Measurements from ENCODE around the gene MAST3. TPM values are rescaled to one million over a fixed set of nuclear protein-coding genes. Genes with fewer than 3 reads are reported as not detected.

The MAST3 gene
- polyA plus RNA-seq, 1 donor from 2014 or later: 2.3 TPM

DNA sequence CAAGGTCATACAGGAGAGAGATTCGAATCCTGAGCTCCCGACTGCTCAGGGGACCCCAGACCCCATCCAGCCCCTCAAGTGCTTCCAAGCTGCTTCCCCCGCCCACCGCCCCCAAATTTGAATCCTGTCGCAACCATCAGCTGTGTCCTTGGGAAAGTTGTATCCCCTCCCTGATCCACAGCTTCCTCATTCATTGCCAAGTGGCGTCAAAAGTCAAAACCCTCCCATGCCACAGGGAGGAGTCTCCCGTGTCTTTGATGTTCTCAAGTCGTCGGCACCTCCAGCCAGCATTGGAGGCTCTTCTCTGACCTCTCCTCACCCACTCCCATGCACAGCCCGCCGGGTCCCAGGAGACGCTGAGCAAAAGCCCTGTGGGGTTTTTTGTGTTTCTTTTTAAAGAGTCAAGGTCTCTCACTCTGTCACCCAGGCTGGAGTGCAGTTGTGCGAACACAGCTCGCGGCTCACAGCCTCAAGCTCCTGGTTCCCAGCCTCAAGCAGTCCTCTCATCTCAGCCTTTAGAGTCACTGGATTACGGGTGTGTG, 73.2 kb downstream of the MAST3 start:
- Histone ChIP-seq H4K20me1 (ENCODE audit: insufficient read depth) (no peaks in the 10 kb centered on the region), H3K27me3 (ENCODE audit: insufficient read depth, low read depth, low read length) (peaks cover 24% of the 10 kb centered on the region), H3K36me3 (ENCODE audit: insufficient read depth, low read length) (no peaks in the 10 kb centered on the region), H3K27ac (ENCODE audit: low read length) (no peak overlapping the region), H3K9me2 (ENCODE audit: insufficient read depth, low read length) (no peaks in the 10 kb centered on the region), H2AFZ (ENCODE audit: low read depth, low read length) (no peak overlapping the region), H3K9ac (ENCODE audit: low read length) (no peak overlapping the region), H3K79me2 (replicated peaks; ENCODE audit: insufficient read depth, low read length) (no peaks in the 10 kb centered on the region), H3F3A (ENCODE audit: insufficient read depth, low read length, poor library complexity, severe bottlenecking) (no peaks in the 10 kb centered on the region), H3K4me2 (ENCODE audit: low read length) (no peak overlapping the region), H3K4me3 (ENCODE audit: low read length) (no peak overlapping the region), H3K9me3 (ENCODE audit: low read length) (no peaks in the 10 kb centered on the region)
- TF ChIP-seq, protein P1, sequence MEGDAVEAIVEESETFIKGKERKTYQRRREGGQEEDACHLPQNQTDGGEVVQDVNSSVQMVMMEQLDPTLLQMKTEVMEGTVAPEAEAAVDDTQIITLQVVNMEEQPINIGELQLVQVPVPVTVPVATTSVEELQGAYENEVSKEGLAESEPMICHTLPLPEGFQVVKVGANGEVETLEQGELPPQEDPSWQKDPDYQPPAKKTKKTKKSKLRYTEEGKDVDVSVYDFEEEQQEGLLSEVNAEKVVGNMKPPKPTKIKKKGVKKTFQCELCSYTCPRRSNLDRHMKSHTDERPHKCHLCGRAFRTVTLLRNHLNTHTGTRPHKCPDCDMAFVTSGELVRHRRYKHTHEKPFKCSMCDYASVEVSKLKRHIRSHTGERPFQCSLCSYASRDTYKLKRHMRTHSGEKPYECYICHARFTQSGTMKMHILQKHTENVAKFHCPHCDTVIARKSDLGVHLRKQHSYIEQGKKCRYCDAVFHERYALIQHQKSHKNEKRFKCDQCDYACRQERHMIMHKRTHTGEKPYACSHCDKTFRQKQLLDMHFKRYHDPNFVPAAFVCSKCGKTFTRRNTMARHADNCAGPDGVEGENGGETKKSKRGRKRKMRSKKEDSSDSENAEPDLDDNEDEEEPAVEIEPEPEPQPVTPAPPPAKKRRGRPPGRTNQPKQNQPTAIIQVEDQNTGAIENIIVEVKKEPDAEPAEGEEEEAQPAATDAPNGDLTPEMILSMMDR (IDR thresholded peaks at IDR 0.05; ENCODE audit: poor library complexity, severe bottlenecking): no peak
- TF ChIP-seq TAF1 (IDR thresholded peaks at IDR 0.05; ENCODE audit: low read depth): no peak
- TF ChIP-seq, protein P2, sequence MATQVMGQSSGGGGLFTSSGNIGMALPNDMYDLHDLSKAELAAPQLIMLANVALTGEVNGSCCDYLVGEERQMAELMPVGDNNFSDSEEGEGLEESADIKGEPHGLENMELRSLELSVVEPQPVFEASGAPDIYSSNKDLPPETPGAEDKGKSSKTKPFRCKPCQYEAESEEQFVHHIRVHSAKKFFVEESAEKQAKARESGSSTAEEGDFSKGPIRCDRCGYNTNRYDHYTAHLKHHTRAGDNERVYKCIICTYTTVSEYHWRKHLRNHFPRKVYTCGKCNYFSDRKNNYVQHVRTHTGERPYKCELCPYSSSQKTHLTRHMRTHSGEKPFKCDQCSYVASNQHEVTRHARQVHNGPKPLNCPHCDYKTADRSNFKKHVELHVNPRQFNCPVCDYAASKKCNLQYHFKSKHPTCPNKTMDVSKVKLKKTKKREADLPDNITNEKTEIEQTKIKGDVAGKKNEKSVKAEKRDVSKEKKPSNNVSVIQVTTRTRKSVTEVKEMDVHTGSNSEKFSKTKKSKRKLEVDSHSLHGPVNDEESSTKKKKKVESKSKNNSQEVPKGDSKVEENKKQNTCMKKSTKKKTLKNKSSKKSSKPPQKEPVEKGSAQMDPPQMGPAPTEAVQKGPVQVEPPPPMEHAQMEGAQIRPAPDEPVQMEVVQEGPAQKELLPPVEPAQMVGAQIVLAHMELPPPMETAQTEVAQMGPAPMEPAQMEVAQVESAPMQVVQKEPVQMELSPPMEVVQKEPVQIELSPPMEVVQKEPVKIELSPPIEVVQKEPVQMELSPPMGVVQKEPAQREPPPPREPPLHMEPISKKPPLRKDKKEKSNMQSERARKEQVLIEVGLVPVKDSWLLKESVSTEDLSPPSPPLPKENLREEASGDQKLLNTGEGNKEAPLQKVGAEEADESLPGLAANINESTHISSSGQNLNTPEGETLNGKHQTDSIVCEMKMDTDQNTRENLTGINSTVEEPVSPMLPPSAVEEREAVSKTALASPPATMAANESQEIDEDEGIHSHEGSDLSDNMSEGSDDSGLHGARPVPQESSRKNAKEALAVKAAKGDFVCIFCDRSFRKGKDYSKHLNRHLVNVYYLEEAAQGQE (IDR thresholded peaks at IDR 0.05; ENCODE audit: borderline replicate concordance): no peak
- TF ChIP-seq EZH2 (IDR thresholded peaks at IDR 0.05; ENCODE audit: borderline replicate concordance, insufficient read depth, low read length, poor library complexity, severe bottlenecking): no peak
- TF ChIP-seq SMC3 (conservative IDR thresholded peaks at IDR 0.05; ENCODE audit: poor library complexity): no peak
- TF ChIP-seq EP300 (conservative IDR thresholded peaks at IDR 0.05; ENCODE audit: poor library complexity, severe bottlenecking): no peak
- TF ChIP-seq RAD21 (conservative IDR thresholded peaks at IDR 0.05): no peak
- no peak for TF ChIP-seq POLR2AphosphoS5 (IDR thresholded peaks at IDR 0.05)
- no peak for TF ChIP-seq MXI1 (conservative IDR thresholded peaks at IDR 0.05; ENCODE audit: poor library complexity, severe bottlenecking)

DNA sequence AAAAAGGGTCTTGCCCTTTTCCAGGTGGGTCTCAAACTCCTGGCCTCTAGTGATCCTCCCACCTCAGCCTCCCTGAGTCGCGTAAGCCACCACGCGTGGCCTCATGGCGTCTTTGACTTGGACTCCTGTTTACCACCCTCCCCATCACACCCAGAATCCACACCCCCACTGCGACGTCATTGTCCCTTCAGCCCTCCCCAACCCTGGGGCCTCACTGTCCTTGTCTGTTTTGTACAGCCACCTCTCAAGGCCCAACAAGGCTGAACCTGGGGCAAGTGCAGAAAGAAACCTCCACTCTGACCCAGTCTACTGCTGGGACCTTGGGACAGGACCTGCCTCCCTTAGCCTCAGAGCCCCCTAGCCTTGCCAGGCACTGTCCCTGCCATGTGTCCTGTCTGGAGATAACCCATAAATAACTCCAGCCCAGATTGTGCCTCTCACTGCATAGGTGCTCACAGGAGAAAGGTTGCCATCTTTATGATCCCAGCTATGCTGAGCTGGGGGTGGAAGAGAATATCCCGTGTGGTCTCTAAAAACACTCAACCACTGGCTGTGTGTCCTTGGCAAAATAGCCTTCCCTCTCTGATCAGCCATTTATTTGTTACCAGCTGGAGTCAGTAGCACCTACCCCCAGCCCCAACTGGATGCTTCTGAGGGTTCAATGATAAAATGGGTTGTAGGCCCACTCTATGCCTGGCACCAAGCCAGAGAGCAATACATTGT, 74.2 kb downstream of the MAST3 start:
- Histone ChIP-seq H4K20me1 (ENCODE audit: insufficient read depth) (no peaks in the 10 kb centered on the region), H3K9ac (ENCODE audit: low read length) (no peak overlapping the region), H3K9me2 (ENCODE audit: insufficient read depth, low read length) (no peaks in the 10 kb centered on the region), H3K36me3 (ENCODE audit: insufficient read depth, low read length) (no peaks in the 10 kb centered on the region), H3K27ac (ENCODE audit: low read length) (no peak overlapping the region), H3K4me2 (ENCODE audit: low read length) (no peak overlapping the region), H3K4me3 (ENCODE audit: low read length) (no peak overlapping the region), H3K27me3 (ENCODE audit: insufficient read depth, low read depth, low read length) (peaks cover 24% of the 10 kb centered on the region), H2AFZ (ENCODE audit: low read depth, low read length) (no peak overlapping the region), H3F3A (ENCODE audit: insufficient read depth, low read length, poor library complexity, severe bottlenecking) (no peaks in the 10 kb centered on the region), H3K79me2 (replicated peaks; ENCODE audit: insufficient read depth, low read length) (no peaks in the 10 kb centered on the region), H3K9me3 (ENCODE audit: low read length) (no peaks in the 10 kb centered on the region)
- no peak for TF ChIP-seq MXI1 (conservative IDR thresholded peaks at IDR 0.05; ENCODE audit: poor library complexity, severe bottlenecking)
- no peak for TF ChIP-seq POLR2AphosphoS5 (IDR thresholded peaks at IDR 0.05)
- no peak for TF ChIP-seq TAF1 (IDR thresholded peaks at IDR 0.05; ENCODE audit: low read depth)
- no peak for TF ChIP-seq SMC3 (conservative IDR thresholded peaks at IDR 0.05; ENCODE audit: poor library complexity)
- TF ChIP-seq, protein P1 (IDR thresholded peaks at IDR 0.05; ENCODE audit: poor library complexity, severe bottlenecking): no peak
- TF ChIP-seq, protein P2 (IDR thresholded peaks at IDR 0.05; ENCODE audit: borderline replicate concordance): no peak
- no peak for TF ChIP-seq EP300 (conservative IDR thresholded peaks at IDR 0.05; ENCODE audit: poor library complexity, severe bottlenecking)
- no peak for TF ChIP-seq EZH2 (IDR thresholded peaks at IDR 0.05; ENCODE audit: borderline replicate concordance, insufficient read depth, low read length, poor library complexity, severe bottlenecking)
- TF ChIP-seq RAD21 (conservative IDR thresholded peaks at IDR 0.05): no peak
